NCI-H1105 treated with DMSO at 0.1 percent for 48 hours (cell line): ENCODE data around the gene SFXN2.

ENCODE experiments used
- DNase-seq: peaks from one replicate; lab custom pipeline; 2025; lab: John Stamatoyannopoulos, UW

Gene SFXN2

DNA sequence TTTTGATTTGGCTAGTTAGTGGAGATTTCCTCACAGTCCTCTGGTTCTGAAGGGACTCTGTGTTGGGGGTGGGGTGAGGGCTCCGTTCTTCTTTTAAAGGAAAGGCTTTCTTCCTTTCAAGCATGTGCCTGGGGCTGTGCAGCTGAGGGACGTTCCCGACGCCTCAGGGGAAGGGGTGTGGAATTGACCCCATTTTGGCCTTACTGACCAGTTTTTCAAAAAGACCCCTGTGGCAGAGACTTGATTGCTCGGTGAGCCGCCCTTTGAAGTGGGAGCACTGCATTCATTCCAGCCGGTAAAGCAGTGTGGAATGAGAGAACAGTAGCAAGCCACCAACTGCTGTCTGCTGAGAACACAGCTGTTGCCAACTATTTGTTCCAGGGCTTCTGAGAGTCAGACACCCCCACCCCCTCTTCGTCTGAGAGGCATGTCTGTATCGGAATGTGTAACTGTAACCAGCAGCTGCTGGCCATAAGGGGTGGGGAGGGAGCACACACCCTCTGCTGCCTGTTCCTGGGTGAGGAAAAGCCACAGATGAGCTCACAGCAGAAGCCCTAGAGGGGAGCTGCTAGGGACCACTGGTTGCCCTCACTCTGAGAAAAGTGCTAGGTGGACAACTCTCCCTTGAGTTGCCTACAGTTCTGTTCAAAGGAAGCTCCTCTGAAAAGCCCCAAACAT is 62.5 kb downstream of the SFXN2 start:
- no peak for DNase-seq

DNA sequence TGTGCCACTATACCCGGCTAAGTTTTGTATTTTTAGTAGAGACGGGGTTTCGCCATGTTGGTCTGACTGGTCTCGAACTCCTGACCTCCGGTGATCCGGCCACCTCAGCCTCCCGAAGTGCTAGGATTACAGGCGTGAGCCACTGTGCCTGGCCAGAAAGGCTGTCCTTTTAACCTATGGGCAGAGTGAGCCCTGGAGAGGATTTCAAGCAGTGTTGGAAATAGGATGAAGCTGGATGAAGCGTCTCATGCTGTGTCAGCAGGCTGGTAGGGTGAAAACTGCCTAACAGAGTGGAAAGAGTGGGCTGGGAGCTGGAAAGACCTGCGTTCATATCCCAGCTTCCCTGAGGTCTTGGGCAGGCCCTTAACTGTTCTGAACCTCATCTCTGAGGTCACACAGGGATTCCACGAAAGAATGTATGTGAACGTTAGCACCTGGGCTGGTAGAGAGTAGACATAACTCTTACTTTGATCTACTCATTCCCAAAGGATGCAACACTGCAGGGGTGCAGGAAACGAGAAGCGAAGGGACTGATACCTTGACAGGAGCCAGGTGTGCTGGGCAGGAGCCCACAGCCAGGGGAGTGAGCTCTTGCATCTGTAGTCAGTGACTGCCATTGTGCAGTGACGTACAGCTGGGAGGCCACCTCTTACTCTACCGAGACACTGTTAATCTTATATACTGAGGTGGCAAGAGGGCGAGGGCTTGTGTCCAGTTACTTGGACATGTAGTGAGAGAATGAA is 63.4 kb downstream of the SFXN2 start:
- DNase-seq, result no peak

DNA sequence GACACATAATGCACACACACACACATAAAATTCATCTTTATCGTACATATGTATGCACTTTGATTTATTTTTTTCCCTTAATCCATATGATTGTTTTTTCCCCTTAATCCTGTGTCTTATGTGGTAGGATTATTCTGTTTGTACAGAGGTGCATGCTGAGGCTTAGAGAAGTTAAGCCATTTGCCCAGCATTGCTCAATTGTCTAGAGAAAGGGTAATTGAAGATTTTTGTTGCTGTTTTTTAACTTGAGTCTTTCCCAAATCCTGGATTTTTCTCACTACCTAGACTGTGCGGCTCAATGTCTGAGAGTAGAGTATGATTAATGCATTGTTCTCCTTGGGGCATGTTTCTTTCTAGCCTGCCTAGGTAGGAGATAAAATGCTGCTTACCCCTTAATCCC is 64.3 kb downstream of the SFXN2 start:
- no peak for DNase-seq

DNA sequence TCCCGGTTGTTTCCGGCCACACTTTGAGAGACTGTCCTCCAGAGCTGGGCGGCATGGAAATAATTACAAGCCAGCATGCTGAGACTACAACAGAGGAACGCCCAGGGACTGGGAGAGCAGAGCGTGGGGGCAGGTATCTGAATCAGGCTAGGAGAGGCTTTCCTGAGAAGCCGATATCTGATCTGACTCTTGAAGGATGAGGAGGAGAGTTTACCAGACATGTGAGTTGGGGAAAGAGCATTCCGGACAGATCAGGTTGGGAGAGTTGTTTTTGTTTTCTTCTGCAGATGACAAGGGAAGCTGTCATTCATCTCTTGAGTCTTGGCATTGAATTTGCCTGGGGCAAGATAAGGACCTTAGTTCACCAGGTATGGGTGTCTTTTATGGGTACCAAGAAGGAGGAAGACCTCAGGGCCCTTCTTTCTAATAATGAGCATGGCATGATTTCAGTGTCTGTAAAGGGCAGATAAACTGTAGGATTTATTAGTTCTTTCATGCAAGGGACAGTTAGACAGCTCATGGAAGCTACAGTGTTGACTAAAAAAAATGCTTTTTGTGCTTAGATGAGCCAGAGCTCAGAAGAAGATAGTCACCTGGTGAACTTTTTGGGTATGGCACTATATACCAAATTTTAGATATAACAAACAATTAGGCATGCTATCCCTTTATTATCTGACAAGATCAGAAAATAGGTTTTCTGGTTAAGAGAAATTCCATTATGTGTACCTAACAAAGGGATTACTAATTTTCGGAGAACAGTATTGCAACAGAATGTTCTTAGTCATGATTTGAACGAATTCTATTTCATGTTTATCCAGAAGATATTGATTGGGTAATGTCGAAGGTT is 65.5 kb downstream of the SFXN2 start:
- DNase-seq, result no peak

DNA sequence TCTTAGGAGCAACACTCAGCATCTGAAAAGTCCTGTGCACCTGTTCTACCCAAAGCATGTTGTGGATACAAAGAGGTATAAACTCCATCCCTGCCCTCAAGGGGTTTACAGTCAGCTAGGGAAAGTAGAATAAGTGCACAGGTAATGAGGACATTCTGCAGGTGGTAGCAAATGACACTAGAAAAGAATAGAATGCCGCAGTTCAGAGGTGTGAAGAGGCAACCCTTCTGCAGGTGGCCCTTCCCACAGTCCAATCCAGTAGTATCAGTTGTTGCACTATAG is 66.0 kb downstream of the SFXN2 start:
- DNase-seq, result no peak

DNA sequence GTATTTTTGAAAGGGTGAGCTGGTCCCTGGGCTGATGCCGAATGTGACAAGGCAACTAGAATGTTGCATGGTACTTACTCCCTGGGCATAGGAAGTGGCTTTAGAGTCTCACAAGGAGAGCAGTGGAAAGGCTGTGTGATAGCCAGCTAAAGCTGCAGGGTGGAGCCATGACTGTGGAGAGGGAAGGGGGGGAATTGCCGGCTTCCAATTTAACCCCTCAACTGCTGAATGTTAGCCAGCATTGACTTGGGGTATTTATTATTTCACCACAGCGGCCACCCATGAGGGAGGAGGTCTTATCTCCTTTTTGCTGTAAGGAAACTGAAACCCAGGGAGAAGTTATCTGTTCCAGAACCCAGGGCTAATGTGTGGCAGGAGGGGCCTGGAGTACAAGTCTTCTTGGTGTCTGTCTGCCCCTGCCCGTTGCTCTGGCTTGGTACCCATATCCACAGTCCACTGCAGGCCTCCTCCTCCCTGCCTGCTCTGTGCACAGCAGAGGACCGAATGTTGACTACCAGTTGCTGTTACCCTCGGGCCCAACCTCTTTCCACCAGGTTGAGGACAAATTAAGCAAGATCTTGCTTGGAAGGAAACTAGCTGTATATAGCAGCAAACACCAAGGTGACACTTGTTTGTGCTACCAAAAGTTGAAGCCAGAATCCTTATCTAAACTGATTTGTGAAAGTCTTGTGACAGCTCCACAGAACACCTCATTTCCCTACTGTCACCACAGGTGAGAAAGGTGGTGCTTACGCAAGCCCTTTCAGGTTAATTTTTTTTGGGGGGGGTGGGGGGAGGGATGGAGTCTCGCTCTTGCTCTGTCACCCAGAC is 66.9 kb downstream of the SFXN2 start:
- DNase-seq, result no peak

DNA sequence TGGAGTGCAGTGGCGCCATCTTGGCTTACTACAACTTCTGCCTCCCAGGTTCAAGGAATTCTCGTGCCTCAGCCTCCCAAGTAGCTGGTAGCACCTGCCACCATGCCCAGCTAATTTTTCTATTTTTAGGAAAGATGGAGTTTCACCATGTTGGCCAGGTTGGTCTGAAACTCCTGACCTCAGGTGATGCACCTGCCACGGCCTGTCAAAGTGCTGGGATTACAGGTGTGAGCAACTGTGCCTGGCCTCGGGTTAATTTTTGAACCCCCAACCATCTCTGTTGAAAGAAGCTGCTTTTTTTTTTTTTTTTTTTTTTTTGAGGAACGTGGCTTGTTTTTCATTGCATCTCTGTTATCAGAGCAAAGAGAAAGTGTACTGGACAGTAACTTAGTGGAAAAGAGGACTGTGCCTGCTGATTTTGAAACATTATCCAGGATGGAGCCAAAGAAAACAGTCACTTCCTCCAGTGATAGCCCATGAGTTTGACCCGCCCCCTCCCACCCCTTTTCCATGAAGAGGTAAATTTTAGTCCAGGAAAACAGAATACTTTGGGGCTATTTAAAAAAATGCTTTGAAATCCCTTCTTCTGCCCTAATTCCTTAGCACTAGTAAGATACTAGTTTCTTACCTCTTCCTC is 67.6 kb downstream of the SFXN2 start:
- DNase-seq, result no peak

DNA sequence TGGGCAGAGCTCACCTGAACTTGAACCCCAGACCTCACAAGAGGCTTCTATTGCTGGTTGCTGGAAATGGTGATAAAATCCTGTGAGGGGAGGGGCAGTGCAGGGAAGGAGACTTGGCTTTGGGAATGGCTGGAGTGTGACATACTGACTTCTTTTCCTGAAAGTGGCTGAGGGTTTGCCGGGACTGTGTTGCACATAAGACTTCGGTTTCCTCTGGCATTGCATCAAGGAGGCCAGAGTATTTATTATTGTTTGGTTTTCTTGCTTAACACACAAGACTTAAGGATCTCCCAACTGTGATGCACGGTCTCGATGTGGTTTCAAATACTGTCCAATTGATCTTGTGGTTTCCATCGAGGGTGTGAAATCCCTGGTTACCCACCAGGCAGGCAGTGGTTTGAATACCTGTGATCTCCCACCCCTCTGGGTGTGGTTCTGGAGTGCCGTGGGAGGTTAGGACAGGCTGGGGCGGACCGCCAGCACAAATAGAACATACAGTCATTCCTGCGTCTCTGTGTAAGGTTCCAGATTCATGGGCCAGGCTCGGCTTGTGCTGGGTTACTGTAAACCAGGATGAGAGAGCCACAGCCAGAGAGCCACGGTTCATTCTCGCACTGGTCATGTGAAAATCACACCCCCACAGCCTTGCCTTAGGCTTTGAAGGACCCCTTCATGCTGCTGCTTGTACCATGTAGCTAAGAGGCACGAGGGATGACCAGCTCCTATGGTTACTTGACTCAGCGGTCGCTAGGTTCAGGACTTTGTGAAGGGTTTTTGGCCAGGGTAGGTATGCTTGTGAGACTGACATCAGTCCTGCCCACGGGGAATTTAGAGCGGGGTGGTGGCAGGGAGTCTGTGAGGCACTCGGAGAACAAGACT is 68.5 kb downstream of the SFXN2 start:
- DNase-seq, result no peak

DNA sequence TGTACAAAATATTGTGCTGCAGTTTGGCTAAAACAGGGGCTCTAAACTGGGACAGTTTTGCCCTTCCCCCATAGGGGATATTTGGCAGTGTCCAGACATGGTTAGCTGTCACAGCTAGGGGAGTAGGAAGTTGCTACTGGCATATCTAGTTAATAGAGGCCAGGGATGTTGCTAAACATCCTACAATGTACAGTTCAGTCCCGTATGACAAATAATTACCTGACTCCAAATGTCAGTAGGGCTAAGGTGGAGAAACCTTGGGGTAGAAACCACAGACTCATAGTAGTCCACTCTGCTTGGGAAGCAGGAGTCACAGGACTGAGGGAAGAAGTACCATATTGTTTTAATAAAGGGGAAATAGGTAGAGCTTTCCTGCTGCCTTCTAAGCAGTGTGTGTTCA is 69.1 kb downstream of the SFXN2 start:
- no peak for DNase-seq

DNA sequence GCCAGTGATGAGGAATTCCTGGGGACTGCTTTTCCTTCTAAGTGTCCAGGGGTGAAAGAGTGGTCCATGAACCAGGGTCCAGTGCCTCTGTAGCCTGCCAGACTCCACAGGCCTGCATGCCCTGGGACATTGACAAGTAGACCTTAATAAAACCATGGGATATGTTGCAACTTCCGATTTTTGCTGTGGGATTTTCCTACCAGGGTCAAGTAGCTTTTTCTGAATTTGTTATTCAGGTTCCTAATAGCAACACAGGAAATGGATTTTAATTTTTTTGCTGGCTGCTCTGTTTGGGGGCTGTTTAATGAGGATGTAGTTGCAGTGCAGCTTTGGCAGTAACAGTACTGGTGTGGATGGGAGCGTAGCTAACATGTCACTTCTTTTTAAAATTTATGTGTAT is 71.4 kb downstream of the SFXN2 start:
- DNase-seq, result no peak

DNA sequence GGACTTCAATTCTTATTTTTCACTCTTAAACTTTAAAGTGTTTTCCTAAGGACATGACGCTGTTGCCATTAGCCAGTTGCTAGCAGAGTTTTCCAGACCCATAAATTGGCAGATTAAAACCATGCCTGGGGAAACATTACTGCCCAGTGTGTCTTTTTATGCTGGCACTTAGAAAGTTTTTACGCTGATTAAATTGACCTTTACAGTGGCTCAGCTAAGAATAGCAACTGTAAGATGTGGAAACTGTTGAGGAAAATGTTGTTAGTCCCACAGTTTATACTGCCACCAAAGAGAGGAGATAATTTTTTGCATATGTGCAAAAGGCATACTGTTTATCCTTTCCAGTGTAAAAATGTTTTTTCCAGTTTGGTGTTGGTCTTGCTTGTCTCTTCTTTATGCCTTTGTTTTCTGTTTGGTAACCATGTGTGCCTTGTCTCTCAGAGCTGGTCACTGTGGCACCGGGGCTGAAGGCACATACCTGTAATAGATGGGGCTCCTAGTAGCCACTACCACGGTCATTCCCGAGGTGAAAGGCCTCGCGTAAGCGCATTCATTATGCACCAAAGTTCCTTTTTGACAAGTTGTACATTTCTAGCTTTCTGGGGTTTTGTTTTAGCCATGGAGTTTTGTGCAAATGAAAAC is 77.4 kb downstream of the SFXN2 start:
- DNase-seq, result no peak
